GM23338 (cell line): Measurements from ENCODE around the gene GRIK1. TPM values are rescaled to one million over a fixed set of nuclear protein-coding genes. Genes with fewer than 3 reads are reported as not detected.
A peak's percentile ranks its signal among the peaks of the same experiment; 100 is the strongest.

Experiments used
- ATAC-seq: fragments of 200-7000 bp; cut with Tn5 transposase; 3 replicates; pipeline ENCODE4 v1.9.1; 2020
- DNase-seq: peaks from one replicate; pipeline ENCODE4 v3.0.0-alpha.2; 2015; ENCODE audit warnings: low spot score
- H2AFZ ChIP-seq: fragments of 200-600 bp; sonication (generic); 2 replicates; pipeline ENCODE4 v1.8.0; 2016; ENCODE audit warnings: antibody characterized with exemption, mild to moderate bottlenecking, moderate library complexity
- H3F3A ChIP-seq: fragments of 200-600 bp; sonication (generic); replicated peaks from 2 replicates; pipeline ENCODE4 v1.8.0; 2017; ENCODE audit warnings: antibody characterized with exemption, mixed run types, low read depth
- H3K27ac ChIP-seq: fragments of 200-600 bp; sonication (generic); 2 replicates; pipeline ENCODE4 v1.6.1; 2016; ENCODE audit warnings: low read depth
- H3K27me3 ChIP-seq: fragments of 200-600 bp; sonication (generic); 2 replicates; pipeline ENCODE4 v1.8.0; 2016; ENCODE audit warnings: mild to moderate bottlenecking, mixed run types, moderate library complexity; ENCODE audit not compliant: insufficient read depth
- H3K36me3 ChIP-seq: fragments of 200-600 bp; sonication (generic); 2 replicates; pipeline ENCODE4 v1.8.0; 2016; ENCODE audit warnings: mild to moderate bottlenecking; ENCODE audit not compliant: insufficient read depth
- H3K4me1 ChIP-seq: fragments of 200-600 bp; sonication (generic); 2 replicates; pipeline ENCODE4 v1.8.0; 2016; ENCODE audit warnings: mild to moderate bottlenecking, moderate library complexity; ENCODE audit not compliant: insufficient read depth
- H3K4me2 ChIP-seq: fragments of 200-600 bp; sonication (generic); 2 replicates; pipeline ENCODE4 v1.7.1; 2017; ENCODE audit warnings: mixed run types
- H3K4me3 ChIP-seq: fragments of 200-600 bp; sonication (generic); 2 replicates; pipeline ENCODE4 v1.6.1; 2016; ENCODE audit warnings: mixed run types
- H3K79me2 ChIP-seq: fragments of 200-600 bp; sonication (generic); replicated peaks from 2 replicates; pipeline ENCODE4 v1.8.0; 2017; ENCODE audit warnings: mild to moderate bottlenecking; ENCODE audit not compliant: insufficient read depth
- H3K9me2 ChIP-seq: fragments of 200-600 bp; sonication (generic); 2 replicates; pipeline ENCODE4 v1.8.0; 2017; ENCODE audit not compliant: insufficient read depth
- H4K20me1 ChIP-seq: fragments of 200-600 bp; sonication (generic); replicated peaks from 2 replicates; pipeline ENCODE4 v1.8.0; 2017; ENCODE audit warnings: mild to moderate bottlenecking; ENCODE audit not compliant: insufficient read depth
- H3K27ac Mint-ChIP-seq: 2 replicates; pipeline ENCODE4 v1.8.0; 2020; ENCODE audit warnings: inconsistent platforms, mild to moderate bottlenecking, moderate library complexity, mixed read lengths
- H3K27me3 Mint-ChIP-seq: 3 replicates; pipeline ENCODE4 v1.8.0; 2022; ENCODE audit warnings: low read depth, mild to moderate bottlenecking, moderate library complexity, mixed read lengths, inconsistent platforms; ENCODE audit not compliant: insufficient read depth, poor library complexity
- H3K36me3 Mint-ChIP-seq: 3 replicates; pipeline ENCODE4 v1.8.0; 2021; ENCODE audit warnings: low read depth, mild to moderate bottlenecking, inconsistent platforms, moderate library complexity, mixed read lengths
- H3K4me1 Mint-ChIP-seq: 3 replicates; pipeline ENCODE4 v1.8.0; 2020; ENCODE audit warnings: mild to moderate bottlenecking, inconsistent platforms, mixed read lengths
- H3K4me3 Mint-ChIP-seq: 3 replicates; pipeline ENCODE4 v1.8.0; 2021; ENCODE audit warnings: moderate library complexity, mild to moderate bottlenecking, inconsistent platforms, mixed read lengths
- H3K9me3 Mint-ChIP-seq: 3 replicates; pipeline ENCODE4 v1.8.0; 2020; ENCODE audit warnings: moderate library complexity, mild to moderate bottlenecking, inconsistent platforms, mixed read lengths
- EZH2 ChIP-seq: fragments of 200-600 bp; sonication (generic); IDR thresholded peaks from one replicate; pipeline ENCODE4 v1.8.0; 2017; ENCODE audit warnings: antibody characterized with exemption, mild to moderate bottlenecking, low read depth; ENCODE audit not compliant: unreplicated experiment
- JUNB ChIP-seq: IDR thresholded peaks from one replicate; pipeline ENCODE4 v1.6.1; 2016; ENCODE audit warnings: antibody characterized with exemption; ENCODE audit not compliant: unreplicated experiment
- NANOG ChIP-seq: IDR thresholded peaks from 2 replicates; pipeline ENCODE4 v1.6.1; 2016; ENCODE audit warnings: antibody characterized with exemption, borderline replicate concordance
- STAT1 ChIP-seq: IDR thresholded peaks from one replicate; pipeline ENCODE4 v1.6.1; 2016; ENCODE audit warnings: antibody characterized with exemption; ENCODE audit not compliant: unreplicated experiment
- ZNF114 ChIP-seq: fragments of 250-450 bp; sonication (Bioruptor Pico); IDR thresholded peaks from 2 replicates; pipeline ENCODE4 v1.5.0; 2020; ENCODE audit warnings: mild to moderate bottlenecking, moderate library complexity
- ZNF331 ChIP-seq: fragments of 250-450 bp; sonication (Bioruptor Pico); IDR thresholded peaks from 2 replicates; pipeline ENCODE4 v1.5.0; 2020; ENCODE audit warnings: low read depth, mild to moderate bottlenecking, moderate library complexity
- polyA plus RNA-seq: library from polyadenylated mRNA; unstranded; fragments of >200 nt; fragmentation: Nextera tagmentation; extraction: Ambion mirVana; gene quantifications from 2 replicates; pipeline ENCODE4 v1.2.1, GENCODE V29; 2016
- total RNA-seq: library from RNA; depleted of rRNA; stranded (reverse); fragments of >200 nt; shearing (Covaris generic); gene quantifications from 2 replicates; pipeline ENCODE4 v1.2.3, GENCODE V29; 2014

The GRIK1 gene
- total and polyA plus RNA-seq, 2 experiments from 2014 or later: 0.18 to 0.42 TPM

DNA sequence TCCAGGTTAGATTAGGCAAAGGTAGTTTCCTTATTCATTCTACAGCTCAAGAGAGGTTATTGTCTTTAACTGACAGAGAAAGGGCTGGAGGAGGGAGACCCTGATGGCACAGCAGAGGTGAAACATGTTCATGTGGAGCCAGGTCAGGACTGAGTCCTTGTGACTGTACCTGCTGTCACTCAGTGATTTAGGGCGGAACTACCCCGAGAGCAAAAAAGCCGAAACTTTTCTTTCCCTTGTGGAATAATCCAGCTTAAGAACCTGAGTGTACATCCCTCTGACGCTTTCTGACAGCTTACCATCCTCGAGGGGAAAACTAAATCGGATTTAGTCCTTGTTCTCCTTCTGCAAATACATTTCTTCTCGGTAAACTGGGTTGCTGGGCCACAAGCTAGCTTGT lies 367.8 kb downstream of the GRIK1 start:
- H3K27me3 ChIP-seq: no peaks in the 10 kb centered on the region

DNA sequence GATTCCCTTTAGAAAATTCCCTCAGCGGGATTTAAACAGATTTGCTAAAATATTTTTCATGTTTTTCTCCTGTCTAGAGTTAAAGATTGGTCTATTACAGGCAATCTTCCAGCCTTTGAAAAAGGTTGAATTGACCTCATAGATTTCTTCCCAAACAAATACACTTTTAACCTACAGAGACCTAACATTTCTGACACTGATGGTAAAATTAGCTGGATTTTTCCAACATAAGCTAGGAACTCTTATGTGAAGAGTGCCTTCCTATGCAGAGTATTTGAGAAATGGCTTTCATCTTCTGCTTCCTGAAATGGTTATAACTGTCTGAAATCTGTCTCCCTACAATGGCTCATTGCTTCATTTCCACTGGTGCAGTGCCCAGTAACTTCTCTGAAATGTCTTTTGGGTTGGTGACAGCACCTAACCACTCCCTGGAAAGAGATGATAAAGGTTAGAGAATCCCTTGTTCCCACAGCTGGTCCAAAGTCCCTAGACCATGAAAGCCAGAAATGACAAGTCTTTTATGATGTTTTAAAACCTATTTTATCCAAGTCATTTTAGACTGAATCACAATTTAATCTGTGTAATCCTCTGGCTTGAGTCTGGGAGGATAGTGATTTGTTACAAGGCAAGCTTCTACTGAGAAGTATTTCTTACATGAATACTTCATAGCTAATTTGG lies 371.6 kb downstream of the GRIK1 start:
- no peak for ATAC-seq
- Histone ChIP-seq H2AFZ (no peak overlapping the region), H3K4me1 (no peaks in the 10 kb centered on the region), H3K36me3 (no peaks in the 10 kb centered on the region), H3K9me2 (no peaks in the 10 kb centered on the region; the same call in 1 of the 2 replicates), H3K27ac (no peak overlapping the region), H3F3A (no peaks in the 10 kb centered on the region), H3K4me2 (no peak overlapping the region), H3K4me3 (no peak overlapping the region), H4K20me1 (no peaks in the 10 kb centered on the region), H3K79me2 (no peaks in the 10 kb centered on the region), H3K27me3 (no peaks in the 10 kb centered on the region)
- H3K9me3 Mint-ChIP-seq: no peaks in the 10 kb centered on the region
- no peak overlapping the region for H3K27ac Mint-ChIP-seq
- TF ChIP-seq ZNF331: no peak
- TF ChIP-seq STAT1: no peak
- no peak for TF ChIP-seq EZH2
- H3K36me3 Mint-ChIP-seq: no peaks in the 10 kb centered on the region
- H3K27me3 Mint-ChIP-seq: no peaks in the 10 kb centered on the region
- DNase-seq: no peak
- H3K4me3 Mint-ChIP-seq: no peak overlapping the region
- no peaks in the 10 kb centered on the region for H3K4me1 Mint-ChIP-seq

More for the DNA sequence above, 367.8 kb downstream of the GRIK1 start:
- Histone ChIP-seq H3K27ac (no peak overlapping the region; the same call in 1 of the 2 replicates), H4K20me1 (no peaks in the 10 kb centered on the region), H3K9me2 (no peaks in the 10 kb centered on the region; the same call in 1 of the 2 replicates), H3K79me2 (no peaks in the 10 kb centered on the region), H3K36me3 (no peaks in the 10 kb centered on the region), H3F3A (no peaks in the 10 kb centered on the region), H3K4me3 (no peak overlapping the region), H3K4me2 (no peak overlapping the region), H3K4me1 (no peaks in the 10 kb centered on the region), H2AFZ (0 out of 2 replicates have a peak overlapping the region, but pooled peaks have one; percentile 43)
- ATAC-seq (no peak; the same call in 2 of the 3 replicates), DNase-seq (peak; percentile 2)
- no peaks in the 10 kb centered on the region for H3K9me3 Mint-ChIP-seq
- no peak overlapping the region for H3K4me3 Mint-ChIP-seq
- TF ChIP-seq ZNF114 (CRISPR knock-in tag) (no peak), JUNB (no peak)
- no peaks in the 10 kb centered on the region for H3K4me1 Mint-ChIP-seq
- H3K27ac Mint-ChIP-seq: no peak overlapping the region
- H3K27me3 Mint-ChIP-seq: no peaks in the 10 kb centered on the region
- no peaks in the 10 kb centered on the region for H3K36me3 Mint-ChIP-seq

DNA sequence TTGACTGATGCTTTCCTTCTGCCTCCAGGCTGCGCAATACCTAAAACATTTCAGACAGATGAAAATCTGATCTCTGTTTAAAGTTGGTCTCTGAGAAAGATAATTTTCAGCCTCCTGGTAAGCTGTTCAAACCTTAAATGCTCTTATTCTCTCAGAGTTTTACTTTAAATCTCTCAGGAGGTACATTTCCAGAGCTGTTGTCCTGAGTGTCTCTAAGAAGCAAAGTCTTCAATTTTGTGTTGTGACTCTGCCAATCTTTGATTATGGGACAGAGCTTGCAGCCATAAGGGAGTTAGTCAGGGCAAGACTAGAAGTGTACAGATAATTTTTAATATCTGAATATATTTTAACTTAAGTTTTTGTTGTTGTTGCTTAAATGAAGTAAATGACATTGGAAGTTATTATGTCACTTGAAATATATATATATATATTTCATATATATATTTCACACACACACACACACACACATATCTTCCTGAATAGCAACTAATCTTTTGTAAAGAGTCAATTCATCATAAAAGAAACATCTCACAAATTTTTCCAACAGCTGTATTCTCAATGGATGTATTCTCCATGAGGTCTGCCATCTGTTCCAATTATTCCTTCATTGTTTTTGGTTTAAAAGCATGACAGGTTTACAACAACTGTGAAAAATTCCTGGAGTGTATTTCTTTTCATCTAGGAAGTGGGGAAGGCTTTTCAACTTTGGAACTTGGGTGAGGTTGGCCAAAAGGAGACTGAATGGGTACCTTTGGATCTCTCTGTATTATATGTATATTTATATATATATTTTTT lies 381.7 kb downstream of the GRIK1 start:
- H3K9me2 ChIP-seq: peaks cover 11% of the 10 kb centered on the region
- H3K27me3 ChIP-seq: no peaks in the 10 kb centered on the region
- H3K79me2 ChIP-seq: no peaks in the 10 kb centered on the region
- Mint-ChIP-seq H3K27ac (no peak overlapping the region), H3K36me3 (no peaks in the 10 kb centered on the region), H3K9me3 (no peaks in the 10 kb centered on the region), H3K4me1 (no peaks in the 10 kb centered on the region), H3K27me3 (no peaks in the 10 kb centered on the region), H3K4me3 (no peak overlapping the region)
- no peak overlapping the region for H2AFZ ChIP-seq
- DNase-seq (no peak), ATAC-seq (no peak)
- no peaks in the 10 kb centered on the region for H3K4me1 ChIP-seq
- no peak overlapping the region for H3K4me2 ChIP-seq
- TF ChIP-seq NANOG (no peak), EZH2 (no peak)
- H3K36me3 ChIP-seq: no peaks in the 10 kb centered on the region
- no peak overlapping the region for H3K4me3 ChIP-seq
- H4K20me1 ChIP-seq: no peaks in the 10 kb centered on the region
- no peaks in the 10 kb centered on the region for H3F3A ChIP-seq
- H3K27ac ChIP-seq: no peak overlapping the region
